Stimulated activated naive B cell treated with anti-CD40 and anti-IgM and Interleukin-4, amounts not matched to agents 10 μg/mL and 1 μg/mL and 100 μg/mL, for 72 hours (primary cell): ENCODE data around the gene UNC93B1.

Experiments used
- ATAC-seq, 2 donors: fragments of 150-1000 bp; cut with Tn5 transposase; replicated peaks; 2 replicates each; pipeline ENCODE4 v1.10.0; 2021; ENCODE audit warnings: moderate library complexity in 1 of 2
- DNase-seq: peaks from one replicate; pipeline ENCODE4 v3.0.0; 2021
- H3K27ac Mint-ChIP-seq: one replicate; pipeline ENCODE4 v1.8.0; 2022; ENCODE audit warnings: mild to moderate bottlenecking, mixed read lengths
- H3K27me3 Mint-ChIP-seq, 2 donors: one replicate each; pipeline ENCODE4 v1.8.0; 2022; ENCODE audit warnings: mixed read lengths in 2 of 2
- H3K36me3 Mint-ChIP-seq, 2 donors: one replicate each; pipeline ENCODE4 v1.8.0; 2022; ENCODE audit warnings: mixed read lengths in 2 of 2, mild to moderate bottlenecking in 1 of 2
- H3K4me1 Mint-ChIP-seq, 2 donors: one replicate each; pipeline ENCODE4 v1.8.0; 2022; ENCODE audit warnings: mixed read lengths in 2 of 2, mild to moderate bottlenecking in 1 of 2
- H3K4me3 Mint-ChIP-seq, 2 donors: one replicate each; pipeline ENCODE4 v1.8.0; 2022; ENCODE audit warnings: mild to moderate bottlenecking in 2 of 2, mixed read lengths in 2 of 2, moderate library complexity in 1 of 2
- H3K9me3 Mint-ChIP-seq, 2 donors: one replicate each; pipeline ENCODE4 v1.8.0; 2022; ENCODE audit warnings: mixed read lengths in 2 of 2, mild to moderate bottlenecking in 1 of 2

Gene UNC93B1

DNA sequence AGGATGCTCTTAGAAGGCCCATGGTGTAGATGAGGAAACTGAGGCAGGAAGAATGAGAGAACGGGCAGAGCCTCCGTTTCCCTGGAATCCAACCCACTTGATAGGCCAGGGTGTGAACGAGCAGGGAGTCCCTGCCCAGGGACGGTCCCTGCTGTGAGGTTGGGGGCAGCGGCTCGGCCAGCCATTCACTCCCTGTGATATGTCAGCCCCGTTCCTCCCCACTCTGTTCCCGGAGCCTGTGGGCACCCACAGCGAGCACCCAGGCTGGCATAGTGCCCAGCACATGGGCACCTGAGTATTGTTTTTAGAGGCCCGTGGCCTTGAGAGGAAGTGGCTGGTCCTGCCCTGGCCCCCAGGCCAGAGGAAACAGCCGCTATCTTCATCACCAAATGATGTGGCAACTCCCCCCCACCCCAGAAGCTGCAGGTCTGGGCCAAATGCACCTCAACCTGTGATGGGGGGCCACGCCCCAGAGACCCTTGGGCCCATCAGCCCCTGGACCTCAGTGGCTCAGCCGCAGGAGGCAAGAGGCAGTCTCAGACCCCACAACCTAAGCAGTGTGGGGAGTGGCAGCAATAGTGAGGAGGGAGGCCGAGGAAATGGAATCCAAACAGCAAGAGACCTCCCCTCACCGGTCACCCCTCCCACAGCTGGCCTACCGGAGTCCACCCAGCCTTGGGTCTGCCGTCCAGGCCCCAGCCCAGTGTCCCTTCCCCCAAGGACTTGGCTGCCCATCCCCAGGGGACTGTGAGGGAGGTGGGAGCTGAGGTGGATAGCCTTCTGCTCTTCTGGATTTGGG is 8.3 kb upstream of the UNC93B1 start:
- DNase-seq (no peak), ATAC-seq (no peak)
- Mint-ChIP-seq H3K4me3 (no peak overlapping the region), H3K9me3 (no peaks in the 10 kb centered on the region), H3K27me3 (no peaks in the 10 kb centered on the region), H3K36me3 (no peaks in the 10 kb centered on the region), H3K27ac (peak overlapping the region; percentile 25), H3K4me1 (peaks cover 25 to 34% of the 10 kb centered on the region in 2 donors)

DNA sequence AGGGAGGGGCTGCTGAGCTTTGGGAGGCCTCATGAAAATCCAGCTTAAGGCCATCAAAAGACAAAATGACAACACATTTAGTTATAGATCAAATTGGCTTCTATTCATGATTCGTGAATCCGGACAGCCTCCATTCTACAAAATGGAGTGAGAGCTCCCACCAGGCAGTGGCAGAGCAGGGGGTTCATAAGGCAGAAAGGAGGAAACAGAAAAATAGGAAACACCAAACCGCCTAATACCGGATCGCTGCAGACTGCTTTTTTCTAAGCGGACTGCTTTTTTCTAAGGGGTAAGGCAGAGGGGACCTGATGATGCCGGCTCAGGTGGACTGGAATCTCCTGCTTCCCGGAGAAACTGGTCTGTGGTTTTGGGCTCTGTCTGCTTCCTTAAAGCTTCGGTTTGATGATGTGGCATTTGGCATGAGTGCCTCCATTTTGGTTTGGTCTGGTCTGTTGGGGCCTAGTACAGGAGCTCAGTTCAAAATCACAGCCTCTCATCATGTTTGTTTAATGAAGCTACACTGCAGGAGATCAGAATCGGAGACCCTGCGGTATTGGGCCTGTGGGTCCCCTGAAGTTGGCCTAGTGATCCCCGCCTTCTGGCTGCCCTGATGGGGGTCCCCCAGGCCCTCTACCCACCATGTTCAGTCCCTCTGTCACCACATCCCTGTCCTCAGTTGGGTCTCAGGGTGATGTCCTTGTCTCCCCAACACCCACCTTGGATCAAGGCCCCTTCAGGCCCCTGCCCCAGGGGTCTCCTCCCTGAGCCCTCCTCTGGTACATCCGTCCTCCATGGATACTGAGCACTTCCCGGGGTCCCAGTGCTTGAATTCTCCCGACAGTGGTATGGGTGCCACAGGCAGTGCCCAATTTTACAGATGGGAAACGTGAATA is 7.4 kb upstream of the UNC93B1 start:
- no peak for DNase-seq
- Mint-ChIP-seq H3K27me3 (no peaks in the 10 kb centered on the region), H3K9me3 (no peaks in the 10 kb centered on the region), H3K36me3 (no peaks in the 10 kb centered on the region), H3K4me1 (peaks cover 28 to 38% of the 10 kb centered on the region in 2 donors), H3K4me3 (peak overlapping the region in 1 of 2 donors; percentile 39), H3K27ac (peak overlapping the region; percentile 11)
- ATAC-seq, result no peak

DNA sequence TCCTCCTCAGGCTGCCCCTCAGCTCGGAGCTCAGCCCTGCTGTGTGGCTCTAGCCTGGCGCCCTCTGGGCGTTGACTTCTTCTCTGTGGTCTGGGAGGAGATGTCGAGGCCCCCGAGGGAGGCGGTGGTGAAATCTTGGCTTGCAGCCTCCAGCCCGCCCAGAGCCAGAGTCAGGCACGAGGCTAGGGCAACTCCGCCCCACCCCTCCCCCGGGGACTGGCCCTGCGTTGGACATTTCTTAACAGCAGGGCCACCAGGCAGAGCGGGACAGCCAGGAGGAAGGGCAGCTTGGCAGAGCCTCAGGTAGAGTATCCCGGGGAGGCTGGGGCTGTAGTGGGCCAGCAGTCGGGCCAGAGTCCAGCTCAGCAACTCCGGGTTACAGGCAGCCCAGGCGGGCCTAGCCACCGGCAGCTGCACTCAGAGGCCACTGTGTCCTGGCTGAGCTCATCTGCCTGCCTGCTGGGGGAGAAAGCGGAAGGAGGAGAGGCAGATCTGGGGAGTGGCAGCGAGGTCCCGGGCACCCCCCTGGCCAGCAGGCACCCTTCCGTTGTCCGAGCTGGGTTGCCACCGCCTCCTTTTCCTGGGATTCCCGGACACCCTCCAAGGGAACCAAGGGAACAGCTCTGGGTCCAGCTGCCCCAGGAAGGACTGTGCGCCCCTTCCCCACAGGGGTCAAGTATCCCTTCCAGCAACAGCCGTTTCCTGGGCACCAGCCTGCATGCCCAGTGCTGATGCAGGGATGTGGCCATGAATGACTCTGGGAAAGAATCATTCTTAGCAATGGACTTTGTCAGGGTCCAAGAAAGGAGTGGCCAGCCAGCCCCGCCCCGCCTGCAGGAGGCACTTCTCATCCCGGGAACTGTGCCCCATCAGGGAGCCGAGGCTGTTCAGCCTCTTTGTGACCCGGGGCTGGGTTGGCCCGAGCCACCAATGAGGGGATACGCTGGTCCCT is 6.5 kb upstream of the UNC93B1 start, which contains the start of gene ALDH3B1:
Gene ALDH3B1, plus strand, starts transcription at position 238 of the 952 bp plus-strand sequence. CDS start 4,971 bp downstream, outside the sequence.
- Mint-ChIP-seq H3K9me3 (no peaks in the 10 kb centered on the region), H3K36me3 (no peaks in the 10 kb centered on the region), H3K4me1 (peaks cover 28 to 46% of the 10 kb centered on the region in 2 donors), H3K27ac (peak within 1 kb of the TSS; percentile 86), H3K27me3 (no peaks in the 10 kb centered on the region), H3K4me3 (peak within 1 kb of the TSS; percentile 66 to 73)
- ATAC-seq, result peak; percentile 83 to 84
- peak; percentile 51 for DNase-seq

DNA sequence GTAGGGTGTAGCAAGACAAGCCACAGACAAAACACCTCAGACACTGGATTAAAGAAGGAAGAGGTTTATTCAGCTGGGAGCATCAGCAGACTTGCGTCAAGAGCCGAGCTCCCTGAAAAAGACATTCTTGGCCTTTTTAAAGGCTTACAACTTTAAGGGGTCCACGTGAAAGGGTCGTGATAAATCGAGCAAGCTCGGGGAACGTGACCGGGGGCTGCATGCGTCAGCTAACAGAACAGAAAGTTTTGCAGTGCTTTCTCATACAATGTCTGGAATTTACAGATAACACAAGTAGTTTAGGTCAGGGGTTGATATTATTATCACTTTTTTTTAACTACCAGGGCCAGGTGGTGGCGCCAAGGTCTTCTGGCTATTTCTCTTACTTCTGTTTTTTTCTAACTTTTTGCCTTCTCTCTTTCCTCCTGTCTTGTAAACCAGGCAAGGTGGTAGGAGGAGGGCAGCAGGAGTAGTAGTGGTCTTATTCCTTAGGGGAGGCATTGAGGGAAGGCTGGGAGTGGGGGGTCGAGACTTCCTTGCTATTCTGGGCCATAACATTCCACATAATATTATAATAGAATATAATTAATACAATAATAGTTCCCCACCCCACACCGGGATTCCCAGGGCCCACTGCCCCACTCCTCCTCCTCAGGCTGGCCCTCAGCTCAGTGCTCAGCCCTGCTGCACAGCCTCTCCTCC is 5.6 kb upstream of the UNC93B1 start:
- peak overlapping the region; percentile 66 to 73 for H3K4me3 Mint-ChIP-seq
- ATAC-seq (peak; percentile 26 to 47), DNase-seq (no peak)
- no peaks in the 10 kb centered on the region for H3K9me3 Mint-ChIP-seq
- peaks cover 34 to 53% of the 10 kb centered on the region in 2 donors for H3K4me1 Mint-ChIP-seq
- H3K27me3 Mint-ChIP-seq, result no peaks in the 10 kb centered on the region
- peak overlapping the region; percentile 86 for H3K27ac Mint-ChIP-seq
- peaks cover 0 to 1% of the 10 kb centered on the region in 2 donors for H3K36me3 Mint-ChIP-seq

DNA sequence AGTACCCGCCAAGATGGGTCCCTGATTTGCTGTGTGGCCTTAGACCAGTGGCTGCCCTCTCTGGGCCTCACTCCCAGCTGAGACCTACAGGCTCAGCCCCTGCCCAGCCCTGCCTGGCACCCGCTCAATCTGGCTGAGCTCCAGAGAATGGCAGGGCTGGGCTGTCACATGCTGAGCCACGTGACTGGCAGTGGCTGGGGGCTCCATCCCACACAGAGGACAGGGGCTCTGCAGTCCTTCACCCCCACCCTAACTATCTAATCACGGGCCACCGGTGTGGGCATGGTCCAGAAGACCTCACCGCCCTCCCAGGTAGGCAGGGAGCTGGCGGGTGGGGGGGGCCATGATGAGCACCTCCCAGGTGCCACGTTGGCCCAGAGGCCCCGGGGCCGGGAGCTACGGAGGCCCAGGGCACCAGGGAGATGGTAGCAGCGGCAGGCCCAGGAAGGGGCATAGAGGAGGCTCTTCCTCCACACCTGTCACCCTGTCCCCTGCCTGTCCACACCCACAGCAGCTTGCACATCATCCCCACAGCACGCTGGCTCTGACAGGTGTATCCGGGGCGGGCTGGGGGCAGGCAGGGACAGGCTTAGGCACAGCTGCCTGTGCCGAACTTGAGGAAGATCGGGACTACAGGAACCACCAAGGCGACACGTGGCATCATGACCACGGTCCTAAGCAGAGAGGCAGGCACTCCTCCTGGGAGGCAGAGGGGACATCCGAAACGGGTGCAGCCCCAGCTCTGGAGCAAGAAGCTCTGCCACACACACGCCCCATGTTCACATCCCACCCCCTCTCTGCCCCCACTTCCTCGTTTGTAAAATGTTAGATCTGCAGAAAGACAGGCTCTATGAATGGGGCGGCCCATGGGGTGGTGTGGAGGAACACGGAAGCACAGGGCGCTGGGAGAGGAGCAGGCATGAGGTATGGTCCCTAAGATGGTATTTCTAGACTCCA is 4.8 kb upstream of the UNC93B1 start:
- DNase-seq, result no peak
- H3K36me3 Mint-ChIP-seq, result peaks cover 0 to 1% of the 10 kb centered on the region in 2 donors
- no peaks in the 10 kb centered on the region for H3K9me3 Mint-ChIP-seq
- no peaks in the 10 kb centered on the region for H3K27me3 Mint-ChIP-seq
- peak; percentile 15 to 26 for ATAC-seq
- H3K27ac Mint-ChIP-seq, result peak overlapping the region; percentile 86
- peaks cover 37 to 59% of the 10 kb centered on the region in 2 donors for H3K4me1 Mint-ChIP-seq
- peak overlapping the region; percentile 61 to 72 for H3K4me3 Mint-ChIP-seq

DNA sequence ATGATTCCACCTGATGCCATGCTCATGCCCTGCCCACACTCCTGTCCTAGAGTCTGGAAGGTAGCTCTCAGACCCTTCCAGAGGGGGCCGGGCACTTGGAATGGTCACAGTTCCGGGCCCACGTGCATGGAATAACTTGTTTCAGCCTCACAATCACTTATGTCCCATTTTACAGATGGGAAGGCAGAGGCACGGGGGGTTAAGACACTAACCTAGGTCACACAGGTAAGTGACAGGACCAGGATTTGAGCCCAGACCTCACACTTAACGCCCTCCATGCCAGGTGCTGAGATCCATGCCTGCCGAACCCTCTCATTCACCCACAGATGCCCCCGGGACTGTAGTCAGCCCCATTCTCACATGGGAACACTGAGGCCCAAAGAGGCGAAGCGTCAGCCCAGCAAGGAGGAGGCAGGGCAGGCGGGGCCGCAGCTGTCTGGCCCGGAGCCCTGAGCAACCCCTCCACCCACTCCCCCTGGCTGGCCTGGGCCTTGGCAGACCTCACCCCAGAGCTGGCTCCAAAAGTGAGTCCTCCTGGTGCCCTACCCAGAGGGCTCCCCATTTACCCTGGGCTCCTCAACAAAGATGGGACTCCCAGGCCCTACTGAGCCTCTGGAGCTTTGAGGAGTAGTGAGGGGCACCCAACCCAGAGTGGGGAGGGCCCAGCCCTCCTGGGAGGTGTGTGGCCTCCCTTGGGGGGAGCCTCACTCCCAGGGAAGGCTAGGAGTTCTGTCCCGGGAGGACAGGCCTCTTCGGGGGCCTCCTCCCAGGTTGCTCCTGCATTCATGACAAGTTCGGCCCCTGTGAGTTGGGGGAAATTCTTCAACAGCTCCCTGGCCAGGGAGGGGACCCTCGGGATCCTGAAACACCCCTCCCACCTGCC is 3.8 kb upstream of the UNC93B1 start:
- Mint-ChIP-seq H3K36me3 (peaks cover 1 to 3% of the 10 kb centered on the region in 2 donors), H3K4me1 (peaks cover 40 to 62% of the 10 kb centered on the region in 2 donors), H3K27me3 (no peaks in the 10 kb centered on the region), H3K9me3 (no peaks in the 10 kb centered on the region), H3K4me3 (no peak overlapping the region), H3K27ac (no peak overlapping the region)
- ATAC-seq (no peak), DNase-seq (no peak)

DNA sequence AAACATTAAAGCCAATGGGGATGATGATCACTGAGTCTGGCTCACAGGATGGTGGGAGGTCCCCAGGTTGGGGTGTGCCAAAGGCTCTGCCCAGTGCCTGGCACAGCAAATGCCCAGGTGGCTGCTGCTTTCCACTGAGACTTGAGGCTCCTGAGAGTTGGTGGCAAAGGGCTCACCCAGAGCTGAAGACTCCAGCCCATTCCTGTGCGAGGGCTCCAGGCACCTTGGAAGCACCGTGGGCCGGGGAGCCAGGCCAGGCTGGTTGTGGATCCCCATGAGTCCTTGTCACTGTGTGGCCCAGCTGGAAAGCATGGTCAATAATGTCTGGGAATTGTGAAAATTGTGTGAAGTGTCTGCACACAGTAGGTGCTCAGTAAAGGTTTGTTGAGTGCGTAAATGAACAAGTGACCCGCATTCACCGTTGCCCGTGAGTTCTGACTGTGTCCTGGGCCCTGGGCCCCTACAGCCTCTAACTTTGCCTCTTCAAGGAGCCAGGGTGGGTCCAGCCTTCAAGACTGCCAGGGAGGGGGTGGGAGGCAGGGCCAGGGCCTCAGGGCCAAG is 2.8 kb upstream of the UNC93B1 start:
- no peaks in the 10 kb centered on the region for H3K9me3 Mint-ChIP-seq
- no peaks in the 10 kb centered on the region for H3K27me3 Mint-ChIP-seq
- peaks cover 5 to 10% of the 10 kb centered on the region in 2 donors for H3K36me3 Mint-ChIP-seq
- H3K4me1 Mint-ChIP-seq, result peaks cover 47 to 71% of the 10 kb centered on the region in 2 donors
- ATAC-seq (no peak), DNase-seq (no peak)
- peak overlapping the region; percentile 87 for H3K27ac Mint-ChIP-seq
- H3K4me3 Mint-ChIP-seq, result no peak overlapping the region

DNA sequence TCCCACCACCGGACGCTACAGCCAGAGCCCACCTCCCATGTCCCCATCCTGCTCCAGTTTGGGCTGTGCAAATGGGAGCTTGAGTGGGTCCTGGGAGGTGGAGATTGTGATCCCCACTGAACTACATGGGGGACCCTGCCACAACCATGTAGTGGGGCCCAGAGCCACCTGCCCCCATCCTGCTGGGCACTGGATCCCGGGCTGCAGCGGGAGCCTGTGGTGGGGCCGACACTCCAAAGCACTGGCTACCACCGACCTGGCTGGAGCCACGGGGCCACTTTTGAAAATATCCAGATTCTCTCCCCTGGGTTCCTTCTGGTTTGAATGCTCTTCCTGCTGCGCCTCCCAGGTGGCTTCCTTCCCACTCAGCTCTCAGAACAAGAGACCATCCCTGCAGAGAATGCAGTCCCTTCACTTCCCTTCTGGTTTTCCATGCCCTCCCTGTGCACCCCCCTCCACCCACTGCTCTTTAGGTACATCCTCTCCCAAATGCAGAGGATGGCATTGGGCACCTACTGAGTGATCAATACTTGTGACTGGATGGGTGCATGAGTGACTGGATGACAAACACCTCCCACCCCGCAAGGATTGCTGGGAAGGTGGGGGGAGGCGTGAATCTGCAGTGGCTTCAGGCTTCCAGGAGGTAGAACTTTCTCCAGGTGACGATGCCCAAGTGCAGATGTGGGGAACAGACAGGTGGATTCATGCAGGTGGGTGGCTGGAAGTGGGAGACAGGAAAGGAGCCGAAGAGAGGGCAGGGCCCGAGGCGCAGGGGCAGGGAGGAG is 846 bp upstream of the UNC93B1 start:
- no peak for DNase-seq
- no peak for ATAC-seq
- no peaks in the 10 kb centered on the region for H3K9me3 Mint-ChIP-seq
- peak overlapping the region; percentile 65 for H3K27ac Mint-ChIP-seq
- peaks cover 38 to 65% of the 10 kb centered on the region in 2 donors for H3K4me1 Mint-ChIP-seq
- peak overlapping the region; percentile 79 to 87 for H3K4me3 Mint-ChIP-seq
- H3K27me3 Mint-ChIP-seq, result no peaks in the 10 kb centered on the region
- H3K36me3 Mint-ChIP-seq, result peaks cover 5 to 10% of the 10 kb centered on the region in 2 donors

DNA sequence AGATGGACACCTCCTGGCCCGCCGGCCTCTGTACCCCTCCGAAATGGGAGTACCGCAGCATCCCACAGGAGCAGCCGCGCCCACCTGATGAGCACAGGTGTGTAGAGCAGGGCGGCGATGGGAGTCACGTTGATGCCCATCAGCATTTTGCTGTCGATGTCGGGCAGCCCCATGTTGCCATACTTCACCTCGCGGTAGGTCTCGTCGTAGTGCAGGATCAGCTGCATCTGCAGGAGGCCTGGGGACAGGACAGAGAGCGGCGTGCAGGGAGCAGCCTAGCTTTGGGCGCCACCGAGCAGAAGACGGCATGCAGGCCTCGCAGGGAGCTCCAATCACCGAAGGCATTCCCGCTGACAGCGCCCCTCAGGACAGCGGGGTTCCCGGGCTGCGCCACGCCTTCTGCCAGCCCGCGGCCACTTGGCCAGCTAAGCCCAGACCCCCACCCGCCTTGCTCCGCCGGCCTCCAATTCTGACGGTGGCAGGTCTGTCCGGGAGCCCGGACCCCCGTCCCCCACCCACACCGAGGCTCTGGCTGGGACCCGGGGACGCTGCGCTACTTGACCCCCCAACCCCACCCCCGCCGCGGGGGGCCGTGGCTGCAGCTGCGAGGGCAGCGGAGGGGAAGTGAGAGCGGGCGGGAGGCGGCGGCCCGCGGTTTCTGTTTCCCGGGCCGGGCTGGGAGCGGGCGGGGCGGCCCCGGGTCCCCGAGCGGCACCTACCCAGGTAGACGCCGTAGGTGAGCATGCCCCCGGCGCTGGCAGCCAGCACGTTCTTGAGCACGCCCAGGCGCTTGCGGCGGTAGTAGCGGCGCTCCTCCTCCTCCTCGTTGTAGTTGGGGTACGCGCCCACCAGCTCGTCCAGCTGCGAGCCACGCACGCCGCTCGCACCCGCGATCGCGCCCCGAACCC is 705 bp downstream of the UNC93B1 start:
- Mint-ChIP-seq H3K4me3 (peak overlapping the region; percentile 87 to 89), H3K36me3 (peaks cover 13 to 18% of the 10 kb centered on the region in 2 donors), H3K9me3 (no peaks in the 10 kb centered on the region), H3K27ac (peak overlapping the region; percentile 97), H3K27me3 (no peaks in the 10 kb centered on the region), H3K4me1 (peaks cover 33 to 68% of the 10 kb centered on the region in 2 donors)
- peak; percentile 68 to 73 for ATAC-seq
- DNase-seq, result peak; percentile 60

DNA sequence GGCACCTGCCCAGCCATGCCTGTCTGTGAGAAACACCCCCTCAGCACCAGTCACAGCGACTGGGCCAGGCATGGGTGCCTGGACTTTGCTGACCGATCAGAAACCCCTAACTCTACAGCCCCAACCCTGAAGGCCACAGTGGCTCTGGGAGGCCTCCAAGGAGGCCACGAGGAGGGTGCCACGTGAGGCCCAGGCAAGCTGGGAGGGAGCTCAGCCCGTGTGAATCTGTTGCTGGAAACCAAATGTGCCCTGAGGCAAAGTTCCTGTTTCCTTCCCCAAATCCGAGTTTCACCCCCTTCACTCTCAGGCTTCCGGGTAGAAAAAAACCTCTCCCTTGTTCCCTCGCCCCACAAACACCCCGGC is 1.3 kb downstream of the UNC93B1 start:
- H3K36me3 Mint-ChIP-seq, result peaks cover 16 to 24% of the 10 kb centered on the region in 2 donors
- peak; percentile 52 for DNase-seq
- peak overlapping the region; percentile 87 to 89 for H3K4me3 Mint-ChIP-seq
- H3K27me3 Mint-ChIP-seq, result no peaks in the 10 kb centered on the region
- ATAC-seq, result peak; percentile 39 to 43
- peak overlapping the region; percentile 97 for H3K27ac Mint-ChIP-seq
- H3K9me3 Mint-ChIP-seq, result no peaks in the 10 kb centered on the region
- H3K4me1 Mint-ChIP-seq, result peaks cover 37 to 75% of the 10 kb centered on the region in 2 donors
